Hindlimb muscle (tissue), 1 donor: ENCODE results near the gene MROH2B. TPM values are rescaled to one million over a fixed set of nuclear protein-coding genes. Genes with fewer than 3 reads are reported as not detected.

Experiments
- DNase-seq: peaks from one replicate; pipeline ENCODE4 v3.0.0-alpha.2; 2013
- polyA plus RNA-seq: library from polyadenylated mRNA; unstranded; fragments of 120-200 nt; gene quantifications from one replicate; pipeline ENCODE4 v1.2.1, GENCODE V29; 2013; ENCODE audit not compliant: insufficient read length

The MROH2B gene
- polyA plus RNA-seq: not detected

GRCh38 chr5:41071242-41071641 is at the start of gene MROH2B:
Gene MROH2B, minus strand, starts transcription at chr5:41071342. Its CDS starts 490 bp downstream, at chr5:41070852.
- DNase-seq: no peak

- DNase-seq: no peak
Measured at GRCh38 chr5:41120600-41120999, 49.5 kb upstream of the MROH2B start.

GRCh38 chr5:41118177-41118576 is 47.0 kb upstream of the MROH2B start:
- DNase-seq: no peak

- DNase-seq: no peak
Measured at GRCh38 chr5:41115281-41115680, 44.1 kb upstream of the MROH2B start.

- no peak for DNase-seq
Measured at GRCh38 chr5:41112486-41113455, 41.6 kb upstream of the MROH2B start.

GRCh38 chr5:41109186-41109585 is 38.0 kb upstream of the MROH2B start:
- no peak for DNase-seq

- DNase-seq: no peak
Measured at GRCh38 chr5:41102341-41102740, 31.2 kb upstream of the MROH2B start.

GRCh38 chr5:41097642-41098041 is 26.5 kb upstream of the MROH2B start:
- no peak for DNase-seq

GRCh38 chr5:41095324-41096101 is 24.4 kb upstream of the MROH2B start:
- no peak for DNase-seq

GRCh38 chr5:41094871-41095270 is 23.7 kb upstream of the MROH2B start:
- no peak for DNase-seq

GRCh38 chr5:41093803-41094202 is 22.7 kb upstream of the MROH2B start:
- DNase-seq: no peak

GRCh38 chr5:41087461-41087860 is 16.3 kb upstream of the MROH2B start:
- DNase-seq: no peak

- no peak for DNase-seq
Measured at GRCh38 chr5:41083306-41083705, 12.2 kb upstream of the MROH2B start.

- no peak for DNase-seq
Measured at GRCh38 chr5:41071975-41072374, 833 bp upstream of the MROH2B start.

GRCh38 chr5:41067714-41068568 is 3.2 kb downstream of the MROH2B start:
- no peak for DNase-seq

GRCh38 chr5:41065691-41066335 is 5.3 kb downstream of the MROH2B start:
- no peak for DNase-seq

GRCh38 chr5:41057940-41058339 is 13.2 kb downstream of the MROH2B start:
- DNase-seq: no peak

- peak; percentile 15 for DNase-seq
Measured at GRCh38 chr5:41057231-41057630, 13.9 kb downstream of the MROH2B start.

GRCh38 chr5:41048986-41049385 is 22.2 kb downstream of the MROH2B start:
- DNase-seq: no peak

GRCh38 chr5:41043109-41043747 is 27.9 kb downstream of the MROH2B start:
- no peak for DNase-seq

GRCh38 chr5:41032973-41033372 is 38.2 kb downstream of the MROH2B start:
- DNase-seq: no peak
